ENCODE data around the gene ATP6V0E1. TPM values are rescaled to one million over a fixed set of nuclear protein-coding genes. Genes with fewer than 3 reads are reported as not detected.

Gene ATP6V0E1
- total RNA-seq, 2 donors from 2014 or later, result 156 to 193 TPM

GRCh38 chr5:173056783-173057061 is 73.2 kb downstream of the ATP6V0E1 start:
- Histone ChIP-seq H3K36me3 (no peaks in the 10 kb centered on the region), H3K27me3 (no peaks in the 10 kb centered on the region), H3K27ac (peak overlapping the region; percentile 99 to 100), H3K4me1 (peaks cover 0 to 25% of the 10 kb centered on the region in 2 donors), H3K4me3 (peak overlapping the region; percentile 83 to 100), H3K9me3 (no peaks in the 10 kb centered on the region)
- no peak for DNase-seq (ENCODE audit: low spot score)
- TF ChIP-seq CTCF (IDR thresholded peaks at IDR 0.05), result no peak

GRCh38 chr5:173057062-173057924 is 73.7 kb downstream of the ATP6V0E1 start:
- peak; percentile 100 for DNase-seq (ENCODE audit: low spot score)
- peak overlapping the region; percentile 83 to 100 for H3K4me3 ChIP-seq
- no peak for TF ChIP-seq CTCF (IDR thresholded peaks at IDR 0.05)
- peaks cover 0 to 30% of the 10 kb centered on the region in 2 donors for H3K4me1 ChIP-seq
- H3K27ac ChIP-seq, result peak overlapping the region; percentile 99 to 100
- no peaks in the 10 kb centered on the region for H3K27me3 ChIP-seq
- no peaks in the 10 kb centered on the region for H3K36me3 ChIP-seq
- no peaks in the 10 kb centered on the region for H3K9me3 ChIP-seq

GRCh38 chr5:173062141-173062540 is 78.6 kb downstream of the ATP6V0E1 start:
- TF ChIP-seq CTCF (IDR thresholded peaks at IDR 0.05), result no peak
- Histone ChIP-seq H3K36me3 (no peaks in the 10 kb centered on the region), H3K9me3 (no peaks in the 10 kb centered on the region), H3K4me3 (no peak overlapping the region), H3K27me3 (no peaks in the 10 kb centered on the region), H3K4me1 (peaks cover 0 to 25% of the 10 kb centered on the region in 2 donors), H3K27ac (no peak overlapping the region)
- DNase-seq (ENCODE audit: low spot score), result no peak

GRCh38 chr5:173065155-173065554 is 81.6 kb downstream of the ATP6V0E1 start:
- Histone ChIP-seq H3K4me1 (peaks cover 0 to 17% of the 10 kb centered on the region in 2 donors), H3K27me3 (no peaks in the 10 kb centered on the region), H3K9me3 (no peaks in the 10 kb centered on the region), H3K36me3 (no peaks in the 10 kb centered on the region), H3K27ac (no peak overlapping the region), H3K4me3 (no peak overlapping the region)
- TF ChIP-seq CTCF (IDR thresholded peaks at IDR 0.05), result no peak
- DNase-seq (ENCODE audit: low spot score), result no peak

GRCh38 chr5:173069671-173070070 is 86.1 kb downstream of the ATP6V0E1 start:
- Histone ChIP-seq H3K27ac (no peak overlapping the region), H3K9me3 (no peaks in the 10 kb centered on the region), H3K4me3 (no peak overlapping the region), H3K4me1 (peaks cover 0 to 15% of the 10 kb centered on the region in 2 donors), H3K36me3 (no peaks in the 10 kb centered on the region), H3K27me3 (no peaks in the 10 kb centered on the region)
- no peak for TF ChIP-seq CTCF (IDR thresholded peaks at IDR 0.05)
- DNase-seq (ENCODE audit: low spot score), result no peak
